Upper lobe of right lung (tissue), 1 donor: Measurements from ENCODE around the gene FLT4. TPM values are rescaled to one million over a fixed set of nuclear protein-coding genes. Genes with fewer than 3 reads are reported as not detected.

Experiments used
- ATAC-seq: fragments of 200-7000 bp; cut with Tn5 transposase; one replicate; pipeline ENCODE4 v1.9.1; 2020; ENCODE audit warnings: mild to moderate bottlenecking, moderate library complexity
- DNase-seq: peaks from one replicate; pipeline ENCODE4 v3.0.0-alpha.2; 2020
- H3K27ac ChIP-seq: fragments of 200-600 bp; one replicate; pipeline ENCODE4 v1.8.0; 2022
- H3K27me3 ChIP-seq: fragments of 200-600 bp; one replicate; pipeline ENCODE4 v1.8.0; 2022; ENCODE audit warnings: mild to moderate bottlenecking
- H3K36me3 ChIP-seq: fragments of 200-600 bp; one replicate; pipeline ENCODE4 v1.8.0; 2022
- H3K4me1 ChIP-seq: fragments of 200-600 bp; one replicate; pipeline ENCODE4 v1.8.0; 2022
- H3K4me3 ChIP-seq: fragments of 200-600 bp; one replicate; pipeline ENCODE4 v1.8.0; 2022; ENCODE audit warnings: mild to moderate bottlenecking
- H3K9me3 ChIP-seq: fragments of 200-600 bp; one replicate; pipeline ENCODE4 v1.8.0; 2022
- intact Hi-C: fragments of 100-400 bp; cut with DNase I; formaldehyde crosslinking; loops from one replicate; pipeline ENCODE4 v1.11.0; 2022
- total RNA-seq: library from RNA; stranded (reverse); fragmentation: NEBNext Ultra II Directional; extraction: Animal tissue kit (Norgen Biotek cat#: 25700); gene quantifications from one replicate; pipeline ENCODE4 v1.2.1, GENCODE V29; 2021
- TF ChIP-seq, protein P1 (sequence below): fragments of 200-600 bp; IDR thresholded peaks from one replicate; pipeline ENCODE4 v1.8.0; 2022; ENCODE audit warnings: antibody characterized with exemption
- donor health status: DM: no; HTN: yes; CAD: no; lungs with severe emphysema.

FLT4 gene
- total RNA-seq, 1 donor from 2014 or later = 38.6 TPM

DNA sequence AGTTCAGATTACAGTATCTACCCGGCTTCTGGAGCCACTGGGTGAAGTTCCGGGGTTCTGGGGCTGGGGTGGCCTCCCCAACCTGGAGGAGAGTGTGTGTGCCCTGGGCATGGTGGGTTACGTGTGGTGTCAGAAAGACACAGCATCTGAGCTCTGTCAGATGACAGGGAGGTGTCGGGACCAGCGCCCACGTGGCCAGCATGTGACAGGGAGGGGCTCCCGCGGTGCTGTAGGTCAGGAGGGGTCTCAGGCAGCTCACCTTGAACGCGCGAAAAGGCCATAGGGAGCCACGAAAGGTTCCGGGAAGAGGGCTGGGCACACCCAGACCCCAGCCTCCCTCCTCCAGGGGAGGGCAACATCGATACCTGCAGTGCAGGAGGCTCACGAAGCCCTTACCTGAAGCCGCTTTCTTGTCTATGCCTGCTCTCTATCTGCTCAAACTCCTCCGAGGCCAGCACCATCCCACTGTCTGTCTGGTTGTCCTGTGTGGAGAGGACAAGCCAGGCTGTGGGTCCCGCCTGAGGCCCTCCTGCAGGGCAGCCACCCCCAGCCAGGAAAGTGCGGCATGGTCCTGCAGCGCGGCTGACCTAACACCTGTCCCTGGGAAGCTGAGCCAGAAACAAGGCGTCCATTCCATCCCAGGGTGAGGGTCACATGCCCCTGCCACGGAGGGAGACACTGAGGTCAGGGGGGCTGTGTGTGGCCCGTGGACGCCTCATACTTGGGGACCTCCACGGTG is 40.7 kb downstream of the FLT4 start:
- DNase-seq (no peak), ATAC-seq (no peak)
- no peaks in the 10 kb centered on the region for H3K4me1 ChIP-seq
- no peaks in the 10 kb centered on the region for H3K9me3 ChIP-seq
- no peaks in the 10 kb centered on the region for H3K27me3 ChIP-seq
- no peak overlapping the region for H3K27ac ChIP-seq
- intact Hi-C loops = no loop called here
- no peaks in the 10 kb centered on the region for H3K36me3 ChIP-seq
- H3K4me3 ChIP-seq = no peak overlapping the region
- TF ChIP-seq, protein P1, sequence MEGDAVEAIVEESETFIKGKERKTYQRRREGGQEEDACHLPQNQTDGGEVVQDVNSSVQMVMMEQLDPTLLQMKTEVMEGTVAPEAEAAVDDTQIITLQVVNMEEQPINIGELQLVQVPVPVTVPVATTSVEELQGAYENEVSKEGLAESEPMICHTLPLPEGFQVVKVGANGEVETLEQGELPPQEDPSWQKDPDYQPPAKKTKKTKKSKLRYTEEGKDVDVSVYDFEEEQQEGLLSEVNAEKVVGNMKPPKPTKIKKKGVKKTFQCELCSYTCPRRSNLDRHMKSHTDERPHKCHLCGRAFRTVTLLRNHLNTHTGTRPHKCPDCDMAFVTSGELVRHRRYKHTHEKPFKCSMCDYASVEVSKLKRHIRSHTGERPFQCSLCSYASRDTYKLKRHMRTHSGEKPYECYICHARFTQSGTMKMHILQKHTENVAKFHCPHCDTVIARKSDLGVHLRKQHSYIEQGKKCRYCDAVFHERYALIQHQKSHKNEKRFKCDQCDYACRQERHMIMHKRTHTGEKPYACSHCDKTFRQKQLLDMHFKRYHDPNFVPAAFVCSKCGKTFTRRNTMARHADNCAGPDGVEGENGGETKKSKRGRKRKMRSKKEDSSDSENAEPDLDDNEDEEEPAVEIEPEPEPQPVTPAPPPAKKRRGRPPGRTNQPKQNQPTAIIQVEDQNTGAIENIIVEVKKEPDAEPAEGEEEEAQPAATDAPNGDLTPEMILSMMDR = no peak

DNA sequence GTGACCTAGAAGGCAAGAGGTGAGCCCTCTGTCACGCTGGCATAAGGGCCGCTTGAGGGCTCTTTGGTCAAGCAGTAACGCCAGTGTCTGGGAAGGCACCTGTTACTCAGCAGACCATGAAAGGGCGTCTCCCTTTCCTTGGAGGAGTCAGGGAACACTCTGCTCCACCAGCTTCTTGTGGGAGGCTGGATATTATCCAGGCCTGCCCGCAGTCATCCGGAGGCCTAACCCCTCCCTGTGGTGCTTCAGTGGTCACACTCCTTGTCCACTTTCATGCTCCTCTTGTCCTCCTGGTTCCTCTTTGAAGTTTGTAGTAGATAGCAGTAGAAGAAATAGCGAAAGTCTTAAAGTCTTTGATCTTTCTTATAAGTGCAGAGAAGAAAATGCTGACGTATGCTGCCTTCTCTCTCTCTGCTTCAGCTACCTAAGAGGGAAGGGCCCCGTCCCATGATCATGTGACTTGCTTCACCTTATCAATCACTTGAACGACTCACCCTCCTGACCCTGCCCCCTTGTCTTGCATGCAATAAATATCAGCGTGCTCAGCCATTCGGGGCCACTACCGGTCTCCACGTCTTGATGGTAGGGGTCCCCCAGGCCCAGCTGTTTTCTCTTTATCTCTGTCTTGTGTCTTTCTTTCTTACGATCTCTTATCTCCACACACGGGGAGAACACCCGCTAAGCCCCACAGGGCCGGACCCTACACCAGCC is 41.4 kb downstream of the FLT4 start:
- Histone ChIP-seq H3K27me3 (no peaks in the 10 kb centered on the region), H3K4me1 (no peaks in the 10 kb centered on the region), H3K9me3 (no peaks in the 10 kb centered on the region), H3K36me3 (no peaks in the 10 kb centered on the region), H3K4me3 (no peak overlapping the region), H3K27ac (peak overlapping the region; percentile 6)
- ATAC-seq (no peak), DNase-seq (peak; percentile 80)
- intact Hi-C loops = no loop called here
- TF ChIP-seq, protein P1 = no peak

DNA sequence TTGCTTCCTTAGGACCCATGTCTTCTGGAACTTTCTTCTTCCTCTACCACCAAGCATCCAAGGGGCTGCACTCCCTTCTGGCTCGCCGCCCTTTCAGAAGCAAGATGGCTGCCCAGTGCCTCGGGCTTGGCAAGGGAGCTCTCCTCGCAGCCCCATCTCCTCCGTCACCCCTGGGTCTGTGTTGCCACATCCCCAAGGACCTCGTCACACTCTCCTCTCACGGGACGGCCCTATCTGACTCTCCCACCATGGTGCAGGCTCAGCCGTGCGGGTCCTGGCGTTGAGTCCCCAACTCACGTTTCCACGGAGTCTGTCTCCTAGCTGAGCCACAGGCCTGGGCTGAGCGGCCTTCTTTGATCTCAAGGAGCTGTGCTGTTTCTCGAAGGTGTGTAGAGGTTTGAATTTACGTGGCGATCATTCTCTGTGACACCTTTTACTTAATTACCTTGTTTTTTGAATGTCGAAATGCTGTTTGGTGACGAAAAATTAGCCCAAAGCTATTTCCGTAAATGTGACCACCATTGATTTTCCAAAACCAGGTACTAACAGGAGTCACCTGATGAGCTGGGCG is 43.1 kb downstream of the FLT4 start:
- TF ChIP-seq, protein P1 = no peak
- intact Hi-C loops = no loop called here
- H3K36me3 ChIP-seq = no peaks in the 10 kb centered on the region
- no peak overlapping the region for H3K27ac ChIP-seq
- no peaks in the 10 kb centered on the region for H3K9me3 ChIP-seq
- no peaks in the 10 kb centered on the region for H3K27me3 ChIP-seq
- no peak for DNase-seq
- no peak for ATAC-seq
- H3K4me1 ChIP-seq = no peaks in the 10 kb centered on the region
- no peak overlapping the region for H3K4me3 ChIP-seq

DNA sequence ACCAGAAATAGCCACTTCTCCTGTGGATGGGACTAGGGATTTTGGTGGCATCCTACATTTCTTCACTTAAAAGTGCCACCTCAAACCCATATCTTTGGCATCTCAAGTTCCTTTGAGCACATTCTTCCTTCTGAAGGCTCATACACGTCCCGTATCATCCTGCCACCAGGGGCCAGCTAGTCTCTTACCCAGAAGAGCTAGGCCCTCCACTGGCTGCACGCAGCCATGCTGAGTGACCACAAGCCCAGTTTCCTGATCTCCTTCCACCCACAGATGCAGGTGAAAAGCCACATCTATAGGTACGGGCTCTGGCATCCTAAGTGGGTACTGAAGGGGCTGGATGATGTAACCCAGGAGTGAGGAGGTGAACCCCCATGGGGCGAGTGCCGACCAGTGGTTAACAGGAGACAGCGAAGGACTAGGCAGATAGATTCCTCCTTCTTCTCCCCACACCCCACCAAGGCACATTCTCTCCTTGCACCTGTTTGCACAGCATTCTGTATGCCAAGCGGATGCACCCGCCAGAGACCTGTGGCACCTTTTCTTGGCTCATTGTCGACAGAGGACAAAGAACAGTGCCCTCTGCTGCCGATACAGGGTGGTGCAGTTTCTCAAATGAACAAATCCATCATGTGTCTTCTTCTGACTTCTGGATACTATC is 43.7 kb downstream of the FLT4 start:
- no peak overlapping the region for H3K27ac ChIP-seq
- H3K27me3 ChIP-seq = no peaks in the 10 kb centered on the region
- intact Hi-C loops = no loop called here
- peak; percentile 78 for ATAC-seq
- no peaks in the 10 kb centered on the region for H3K4me1 ChIP-seq
- H3K9me3 ChIP-seq = no peaks in the 10 kb centered on the region
- H3K4me3 ChIP-seq = no peak overlapping the region
- TF ChIP-seq, protein P1 = peak; percentile 69
- no peaks in the 10 kb centered on the region for H3K36me3 ChIP-seq
- peak; percentile 78 for DNase-seq

DNA sequence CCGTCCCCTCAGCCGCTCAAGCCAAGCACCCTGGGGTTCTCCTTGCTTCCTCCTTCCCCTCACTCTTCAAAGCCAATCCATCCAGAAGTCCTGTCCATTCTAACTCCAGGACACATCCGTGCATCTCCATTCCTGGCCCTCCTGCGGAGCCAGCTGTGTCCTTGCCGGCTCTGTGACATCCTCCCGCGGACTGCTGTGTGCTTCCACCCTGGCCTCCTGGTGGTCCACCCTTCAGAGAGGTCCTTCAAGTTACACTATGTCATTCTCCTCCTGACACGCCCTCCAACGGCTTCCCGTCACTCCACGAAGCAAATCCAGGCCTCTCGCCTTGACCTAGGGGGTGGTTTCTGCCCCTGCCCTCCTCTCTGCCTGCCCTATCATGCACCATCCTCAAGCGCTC is 45.1 kb downstream of the FLT4 start:
- ATAC-seq = no peak
- Histone ChIP-seq H3K9me3 (no peaks in the 10 kb centered on the region), H3K27ac (no peak overlapping the region), H3K4me1 (no peaks in the 10 kb centered on the region), H3K27me3 (no peaks in the 10 kb centered on the region), H3K36me3 (no peaks in the 10 kb centered on the region), H3K4me3 (no peak overlapping the region)
- DNase-seq = peak; percentile 46
- TF ChIP-seq, protein P1 = no peak
- intact Hi-C loops = no loop called here
